ENCODE measurements around the gene VSIG2. TPM values are rescaled to one million over a fixed set of nuclear protein-coding genes. Genes with fewer than 3 reads are reported as not detected.
"Not testable (repeated sequence)": the region's sequence is repeated elsewhere in the genome, so short reads cannot be mapped to it uniquely, and the experiment has no call there.

Gene VSIG2
- total RNA-seq, 1 experiment from 2014 or later: not detected

DNA sequence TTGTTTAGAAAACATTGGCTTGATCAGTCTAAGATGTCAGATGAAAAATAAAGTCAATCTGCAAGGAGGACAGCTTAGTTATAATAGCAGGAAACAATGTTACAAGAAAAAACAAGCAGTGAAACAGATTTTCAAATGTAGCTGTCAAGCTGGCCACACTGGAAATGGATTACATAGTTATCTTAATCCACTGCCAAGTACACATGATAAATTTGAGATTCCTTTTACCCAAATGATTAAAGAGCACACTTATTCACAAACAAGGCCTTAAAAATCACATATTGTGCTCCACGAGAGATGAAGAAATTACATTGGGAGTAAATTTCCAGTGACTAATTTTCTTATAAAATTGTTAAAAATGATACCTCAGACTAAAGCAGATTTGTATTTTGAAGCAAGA is 27.5 kb upstream of the VSIG2 start:
- no TSS peak for BruUV-seq (replicated peaks)
- intact Hi-C loops (cut with micrococcal nuclease; ENCODE audit: unreplicated experiment): no loop called here
- H3K4me3 Mint-ChIP-seq (ENCODE audit: low read depth, unreplicated experiment): no peak overlapping the region
- DNase-seq: no peak
- H3K9me3 Mint-ChIP-seq (ENCODE audit: low read depth, unreplicated experiment): no peaks in the 10 kb centered on the region
- TF ChIP-seq, protein P1, sequence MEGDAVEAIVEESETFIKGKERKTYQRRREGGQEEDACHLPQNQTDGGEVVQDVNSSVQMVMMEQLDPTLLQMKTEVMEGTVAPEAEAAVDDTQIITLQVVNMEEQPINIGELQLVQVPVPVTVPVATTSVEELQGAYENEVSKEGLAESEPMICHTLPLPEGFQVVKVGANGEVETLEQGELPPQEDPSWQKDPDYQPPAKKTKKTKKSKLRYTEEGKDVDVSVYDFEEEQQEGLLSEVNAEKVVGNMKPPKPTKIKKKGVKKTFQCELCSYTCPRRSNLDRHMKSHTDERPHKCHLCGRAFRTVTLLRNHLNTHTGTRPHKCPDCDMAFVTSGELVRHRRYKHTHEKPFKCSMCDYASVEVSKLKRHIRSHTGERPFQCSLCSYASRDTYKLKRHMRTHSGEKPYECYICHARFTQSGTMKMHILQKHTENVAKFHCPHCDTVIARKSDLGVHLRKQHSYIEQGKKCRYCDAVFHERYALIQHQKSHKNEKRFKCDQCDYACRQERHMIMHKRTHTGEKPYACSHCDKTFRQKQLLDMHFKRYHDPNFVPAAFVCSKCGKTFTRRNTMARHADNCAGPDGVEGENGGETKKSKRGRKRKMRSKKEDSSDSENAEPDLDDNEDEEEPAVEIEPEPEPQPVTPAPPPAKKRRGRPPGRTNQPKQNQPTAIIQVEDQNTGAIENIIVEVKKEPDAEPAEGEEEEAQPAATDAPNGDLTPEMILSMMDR (IDR thresholded peaks at IDR 0.05; ENCODE audit: unreplicated experiment): no peak
- H3K27me3 Mint-ChIP-seq (ENCODE audit: unreplicated experiment): no peaks in the 10 kb centered on the region
- H3K4me1 Mint-ChIP-seq (ENCODE audit: low read depth, unreplicated experiment): peaks cover 7% of the 10 kb centered on the region
- no peaks in the 10 kb centered on the region for H3K36me3 Mint-ChIP-seq (ENCODE audit: insufficient read depth, unreplicated experiment)
- H3K27ac Mint-ChIP-seq (ENCODE audit: unreplicated experiment): no peak overlapping the region
- CTCF ChIA-PET: no interaction called here

DNA sequence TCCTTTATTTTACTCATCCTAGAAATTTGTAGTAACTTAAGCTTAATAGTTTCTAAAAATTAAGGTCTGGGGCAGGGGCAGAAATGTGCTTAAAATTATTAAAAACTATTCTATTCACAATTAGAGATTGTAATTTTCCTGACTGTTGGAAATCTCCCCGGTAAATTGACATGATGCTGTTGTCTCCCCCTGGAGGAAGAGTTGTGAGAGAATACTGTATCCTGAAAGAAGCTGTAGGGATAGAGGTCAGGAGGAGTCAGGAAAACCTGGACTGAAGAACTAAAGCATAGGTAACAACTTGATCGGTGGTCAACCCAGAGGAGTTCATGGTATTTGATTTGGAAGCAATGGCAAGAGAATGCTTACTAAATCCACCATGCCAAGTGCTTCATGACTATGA is 26.2 kb upstream of the VSIG2 start:
- Mint-ChIP-seq H3K27ac (ENCODE audit: unreplicated experiment) (no peak overlapping the region), H3K27me3 (ENCODE audit: unreplicated experiment) (no peaks in the 10 kb centered on the region), H3K4me3 (ENCODE audit: low read depth, unreplicated experiment) (no peak overlapping the region), H3K9me3 (ENCODE audit: low read depth, unreplicated experiment) (no peaks in the 10 kb centered on the region), H3K4me1 (ENCODE audit: low read depth, unreplicated experiment) (peaks cover 7% of the 10 kb centered on the region), H3K36me3 (ENCODE audit: insufficient read depth, unreplicated experiment) (no peaks in the 10 kb centered on the region)
- TF ChIP-seq, protein P1 (IDR thresholded peaks at IDR 0.05; ENCODE audit: unreplicated experiment): no peak
- DNase-seq: no peak
- intact Hi-C loops (cut with micrococcal nuclease; ENCODE audit: unreplicated experiment): no loop called here
- BruUV-seq (replicated peaks): no TSS peak
- CTCF ChIA-PET: interaction anchor here (1.7 kb wide), 1 partner anchor 109 kb away, joined by 4 read pairs; no protein-coding TSS in a partner anchor

DNA sequence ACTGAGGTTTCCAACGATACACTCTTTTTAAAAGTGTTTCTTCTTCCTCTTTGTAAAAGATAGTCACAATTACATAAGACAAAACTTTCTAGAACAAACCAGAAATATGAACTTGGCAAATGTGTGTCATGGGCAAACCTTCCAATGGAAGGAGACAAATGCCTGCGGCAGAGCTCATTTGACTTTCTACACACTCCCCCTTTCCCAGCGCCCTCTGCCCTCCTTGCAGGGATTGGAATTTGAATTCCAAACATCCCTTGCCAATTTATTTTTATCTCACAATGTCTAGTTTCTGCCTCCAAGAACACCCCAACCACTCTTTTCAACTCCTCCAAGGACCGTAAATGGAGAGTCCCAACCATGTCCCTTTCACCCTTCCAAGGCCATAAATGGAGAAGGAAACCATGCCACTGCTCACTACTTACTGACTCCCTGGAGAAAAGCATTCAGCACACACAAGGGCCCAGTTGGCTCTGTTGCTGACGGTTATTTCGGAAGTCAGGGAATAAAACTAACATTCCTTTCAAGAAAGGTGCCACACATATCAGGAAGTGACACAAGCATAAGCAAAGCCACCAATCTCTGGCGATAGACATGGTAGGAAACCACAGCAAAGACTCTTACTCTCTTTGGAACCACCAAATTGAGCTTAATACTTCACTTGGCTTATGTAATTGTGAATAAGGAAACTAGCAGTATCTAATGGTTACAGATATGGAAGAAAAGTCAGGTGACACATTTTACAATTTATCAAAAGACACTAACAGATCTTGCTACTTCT is 25.0 kb upstream of the VSIG2 start:
- no peak overlapping the region for H3K4me3 Mint-ChIP-seq (ENCODE audit: low read depth, unreplicated experiment)
- H3K9me3 Mint-ChIP-seq (ENCODE audit: low read depth, unreplicated experiment): no peaks in the 10 kb centered on the region
- CTCF ChIA-PET: no interaction called here
- no peaks in the 10 kb centered on the region for H3K27me3 Mint-ChIP-seq (ENCODE audit: unreplicated experiment)
- DNase-seq: no peak
- H3K27ac Mint-ChIP-seq (ENCODE audit: unreplicated experiment): no peak overlapping the region
- H3K36me3 Mint-ChIP-seq (ENCODE audit: insufficient read depth, unreplicated experiment): no peaks in the 10 kb centered on the region
- no TSS peak for BruUV-seq (replicated peaks)
- intact Hi-C loops (cut with micrococcal nuclease; ENCODE audit: unreplicated experiment): no loop called here
- peaks cover 7% of the 10 kb centered on the region for H3K4me1 Mint-ChIP-seq (ENCODE audit: low read depth, unreplicated experiment)
- TF ChIP-seq, protein P1 (IDR thresholded peaks at IDR 0.05; ENCODE audit: unreplicated experiment): no peak

DNA sequence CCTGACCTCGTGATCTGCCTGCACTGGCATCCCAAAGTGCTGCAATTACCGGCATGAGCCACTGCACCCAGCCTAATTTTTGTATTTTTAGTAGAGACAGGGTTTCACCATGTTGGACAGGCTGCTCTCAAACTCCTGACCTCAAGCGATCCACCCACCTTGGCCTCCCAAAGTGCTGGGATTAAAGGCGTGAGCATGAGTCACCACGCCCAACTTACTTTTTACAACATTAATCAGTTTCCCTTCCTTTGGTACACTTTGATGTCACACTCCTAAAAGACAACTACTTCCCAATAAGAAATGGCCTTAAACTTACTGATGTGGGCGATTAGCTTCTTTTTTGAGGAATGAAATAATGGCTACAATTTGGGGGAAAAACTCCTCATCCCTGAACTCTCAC is 18.9 kb upstream of the VSIG2 start:
- DNase-seq; H3K27ac Mint-ChIP-seq (ENCODE audit: unreplicated experiment); H3K27me3 Mint-ChIP-seq (ENCODE audit: unreplicated experiment); H3K36me3 Mint-ChIP-seq (ENCODE audit: insufficient read depth, unreplicated experiment); CTCF ChIA-PET; H3K4me3 Mint-ChIP-seq (ENCODE audit: low read depth, unreplicated experiment); H3K4me1 Mint-ChIP-seq (ENCODE audit: low read depth, unreplicated experiment); BruUV-seq (replicated peaks); H3K9me3 Mint-ChIP-seq (ENCODE audit: low read depth, unreplicated experiment); intact Hi-C loops (cut with micrococcal nuclease; ENCODE audit: unreplicated experiment): not testable (repeated sequence)
